A673 (cell line): ENCODE measurements around the gene TECPR2.

Experiments used
- CTCF ChIP-seq: fragments of 300-800, 200-600 bp; sonication (generic); conservative IDR thresholded peaks from 2 replicates; pipeline ENCODE4 v1.5.1; 2017; ENCODE audit warnings: low read depth, mild to moderate bottlenecking, antibody characterized with exemption, low read length, moderate library complexity, mixed read lengths
- EZH2 ChIP-seq: fragments of 200-600 bp; sonication (generic); IDR thresholded peaks from 2 replicates; pipeline ENCODE4 v1.6.1; 2017; ENCODE audit warnings: borderline replicate concordance, low read depth, mild to moderate bottlenecking, mixed read lengths, antibody characterized with exemption, low read length; ENCODE audit not compliant: poor library complexity, severe bottlenecking

- TF ChIP-seq CTCF (no peak), EZH2 (no peak)
Observed at GRCh38 chr14:102479107-102479506, 116.4 kb downstream of the TECPR2 start.
